Tibial nerve (tissue), 4 donors: ENCODE results near the gene ROBO3.

Experiments used
- EP300 ChIP-seq, 2 donors: sonication (generic); formaldehyde crosslinking; IDR thresholded peaks; one replicate each; pipeline ENCODE4 v1.6.1; 2017; ENCODE audit warnings: antibody characterized with exemption in 2 of 2, mild to moderate bottlenecking in 1 of 2
- POLR2A ChIP-seq, 2 donors: fragments of 450-650 bp; IDR thresholded peaks; one replicate each; pipeline ENCODE4 v1.6.1; 2017; ENCODE audit warnings: antibody characterized with exemption in 2 of 2, mild to moderate bottlenecking in 2 of 2, moderate library complexity in 2 of 2
- TF ChIP-seq, protein P1 (sequence below), 5 experiments: fragments of 200-600 bp in 3 of 5; fragments of 450-650 bp in 2 of 5; sonication (generic) in 3 of 5; IDR thresholded peaks; one replicate each; pipeline ENCODE4 v1.5.1; 2016 to 2019; ENCODE audit warnings: antibody characterized with exemption in 5 of 5, mild to moderate bottlenecking in 3 of 5, moderate library complexity in 2 of 5

DNA sequence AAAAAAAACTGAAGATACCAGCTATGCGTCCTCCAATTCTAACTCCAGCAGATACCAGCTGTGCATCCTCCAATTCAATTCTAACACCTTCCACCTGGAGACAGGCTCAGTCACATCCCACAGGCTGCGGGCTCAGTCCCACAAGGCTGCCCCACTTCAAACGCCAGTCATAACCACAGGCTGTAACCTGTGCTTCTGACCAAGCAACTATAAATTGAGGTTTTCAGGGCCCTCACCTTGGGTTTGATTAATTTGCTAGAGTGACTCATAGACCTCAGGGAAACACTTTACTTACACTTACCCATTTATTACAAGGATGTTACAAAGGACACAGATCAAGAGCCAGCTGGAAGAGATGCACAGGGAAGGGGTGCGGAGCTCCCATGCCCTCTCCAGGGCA is 32.7 kb upstream of the ROBO3 start:
- TF ChIP-seq, protein P1, sequence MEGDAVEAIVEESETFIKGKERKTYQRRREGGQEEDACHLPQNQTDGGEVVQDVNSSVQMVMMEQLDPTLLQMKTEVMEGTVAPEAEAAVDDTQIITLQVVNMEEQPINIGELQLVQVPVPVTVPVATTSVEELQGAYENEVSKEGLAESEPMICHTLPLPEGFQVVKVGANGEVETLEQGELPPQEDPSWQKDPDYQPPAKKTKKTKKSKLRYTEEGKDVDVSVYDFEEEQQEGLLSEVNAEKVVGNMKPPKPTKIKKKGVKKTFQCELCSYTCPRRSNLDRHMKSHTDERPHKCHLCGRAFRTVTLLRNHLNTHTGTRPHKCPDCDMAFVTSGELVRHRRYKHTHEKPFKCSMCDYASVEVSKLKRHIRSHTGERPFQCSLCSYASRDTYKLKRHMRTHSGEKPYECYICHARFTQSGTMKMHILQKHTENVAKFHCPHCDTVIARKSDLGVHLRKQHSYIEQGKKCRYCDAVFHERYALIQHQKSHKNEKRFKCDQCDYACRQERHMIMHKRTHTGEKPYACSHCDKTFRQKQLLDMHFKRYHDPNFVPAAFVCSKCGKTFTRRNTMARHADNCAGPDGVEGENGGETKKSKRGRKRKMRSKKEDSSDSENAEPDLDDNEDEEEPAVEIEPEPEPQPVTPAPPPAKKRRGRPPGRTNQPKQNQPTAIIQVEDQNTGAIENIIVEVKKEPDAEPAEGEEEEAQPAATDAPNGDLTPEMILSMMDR (IDR thresholded peaks at IDR 0.05) = no peak
- TF ChIP-seq EP300 (IDR thresholded peaks at IDR 0.05) (no peak), POLR2A (IDR thresholded peaks at IDR 0.05) (no peak)
